ENCODE data around the gene AKAIN1. TPM values are rescaled to one million over a fixed set of nuclear protein-coding genes. Genes with fewer than 3 reads are reported as not detected.

Gene AKAIN1
- total RNA-seq, 2 donors from 2014 or later = 3.1 TPM; not detected in 1

- TF ChIP-seq POLR2A (IDR thresholded peaks at IDR 0.05) (no peak), CTCF (IDR thresholded peaks at IDR 0.05) (no peak)
- DNase-seq (no peak), ATAC-seq (no peak)
- H3K27ac ChIP-seq = no peak overlapping the region
- H3K9me3 ChIP-seq = no peaks in the 10 kb centered on the region
- 34 to 37% methylated on average over 1 of the region's 1 CpG for WGBS, 2 donors
- intact Hi-C loops (cut with DNase I) = no loop called here
- no peaks in the 10 kb centered on the region for H3K27me3 ChIP-seq
- H3K4me3 ChIP-seq = no peak overlapping the region
- H3K36me3 ChIP-seq (replicated peaks in 1 of 2; ENCODE audit: insufficient read depth in 1 of 2, low read depth in 2 of 2) = no peaks in the 10 kb centered on the region
- H3K4me1 ChIP-seq = no peaks in the 10 kb centered on the region
Observed at GRCh38 chr18:5106730-5107129, 90.3 kb downstream of the AKAIN1 start.

GRCh38 chr18:5104246-5104645, 92.8 kb downstream of the AKAIN1 start:
- intact Hi-C loops (cut with DNase I) = no loop called here
- Histone ChIP-seq H3K4me3 (no peak overlapping the region), H3K9me3 (no peaks in the 10 kb centered on the region), H3K27me3 (no peaks in the 10 kb centered on the region), H3K27ac (no peak overlapping the region), H3K36me3 (replicated peaks in 1 of 2; ENCODE audit: insufficient read depth in 1 of 2, low read depth in 2 of 2) (no peaks in the 10 kb centered on the region), H3K4me1 (no peaks in the 10 kb centered on the region)
- ATAC-seq = no peak
- WGBS, 2 donors = 53 to 56% methylated on average over 3 of the region's 3 CpGs
- TF ChIP-seq CTCF (IDR thresholded peaks at IDR 0.05) = no peak
- no peak for TF ChIP-seq POLR2A (IDR thresholded peaks at IDR 0.05)
- DNase-seq = no peak

GRCh38 chr18:5103693-5104092, 93.4 kb downstream of the AKAIN1 start:
- intact Hi-C loops (cut with DNase I) = no loop called here
- no peak for ATAC-seq
- WGBS, 2 donors = 14 to 17% methylated on average over 2 of the region's 2 CpGs
- Histone ChIP-seq H3K9me3 (no peaks in the 10 kb centered on the region), H3K36me3 (replicated peaks in 1 of 2; ENCODE audit: insufficient read depth in 1 of 2, low read depth in 2 of 2) (no peaks in the 10 kb centered on the region), H3K4me1 (no peaks in the 10 kb centered on the region), H3K4me3 (no peak overlapping the region), H3K27ac (no peak overlapping the region), H3K27me3 (no peaks in the 10 kb centered on the region)
- TF ChIP-seq POLR2A (IDR thresholded peaks at IDR 0.05) = no peak
- no peak for TF ChIP-seq CTCF (IDR thresholded peaks at IDR 0.05)
- DNase-seq = no peak

- H3K36me3 ChIP-seq (replicated peaks in 1 of 2; ENCODE audit: insufficient read depth in 1 of 2, low read depth in 2 of 2) = no peaks in the 10 kb centered on the region
- no peak for TF ChIP-seq CTCF (IDR thresholded peaks at IDR 0.05)
- TF ChIP-seq POLR2A (IDR thresholded peaks at IDR 0.05) = no peak
- H3K4me3 ChIP-seq = no peak overlapping the region
- DNase-seq (no peak), ATAC-seq (no peak)
- WGBS, 2 donors = 67 to 85% methylated on average over 1 of the region's 1 CpG
- H3K9me3 ChIP-seq = no peaks in the 10 kb centered on the region
- no peaks in the 10 kb centered on the region for H3K27me3 ChIP-seq
- no peak overlapping the region for H3K27ac ChIP-seq
- intact Hi-C loops (cut with DNase I) = no loop called here
- no peaks in the 10 kb centered on the region for H3K4me1 ChIP-seq
Observed at GRCh38 chr18:5103286-5103685, 93.8 kb downstream of the AKAIN1 start.

- no peak overlapping the region for H3K27ac ChIP-seq
- no peaks in the 10 kb centered on the region for H3K27me3 ChIP-seq
- 39 to 50% methylated on average over 4 of the region's 4 CpGs for WGBS, 2 donors
- no peaks in the 10 kb centered on the region for H3K9me3 ChIP-seq
- no peak overlapping the region for H3K4me3 ChIP-seq
- no peak for DNase-seq
- no peak for TF ChIP-seq POLR2A (IDR thresholded peaks at IDR 0.05)
- TF ChIP-seq CTCF (IDR thresholded peaks at IDR 0.05) = no peak
- ATAC-seq = no peak
- intact Hi-C loops (cut with DNase I) = no loop called here
- H3K4me1 ChIP-seq = no peaks in the 10 kb centered on the region
- H3K36me3 ChIP-seq (replicated peaks in 1 of 2; ENCODE audit: insufficient read depth in 1 of 2, low read depth in 2 of 2) = no peaks in the 10 kb centered on the region
Observed at GRCh38 chr18:5097116-5097703, 99.8 kb downstream of the AKAIN1 start.

All from body of pancreas (tissue), 4 donors.